GM23248 (cell line): ENCODE results near the gene NRIP3.

Source experiments
- EZH2 ChIP-seq: fragments of 200-600 bp; sonication (generic); IDR thresholded peaks from 2 replicates; pipeline ENCODE4 v1.6.1; 2018; ENCODE audit warnings: antibody characterized with exemption, mild to moderate bottlenecking; ENCODE audit not compliant: insufficient read depth, poor library complexity, severe bottlenecking
- EZH2phosphoT487 ChIP-seq: fragments of 200-600 bp; sonication (generic); IDR thresholded peaks from 2 replicates; pipeline ENCODE4 v1.6.1; 2018; ENCODE audit warnings: antibody characterized with exemption, moderate library complexity, mild to moderate bottlenecking, low read depth; ENCODE audit not compliant: insufficient read depth

DNA sequence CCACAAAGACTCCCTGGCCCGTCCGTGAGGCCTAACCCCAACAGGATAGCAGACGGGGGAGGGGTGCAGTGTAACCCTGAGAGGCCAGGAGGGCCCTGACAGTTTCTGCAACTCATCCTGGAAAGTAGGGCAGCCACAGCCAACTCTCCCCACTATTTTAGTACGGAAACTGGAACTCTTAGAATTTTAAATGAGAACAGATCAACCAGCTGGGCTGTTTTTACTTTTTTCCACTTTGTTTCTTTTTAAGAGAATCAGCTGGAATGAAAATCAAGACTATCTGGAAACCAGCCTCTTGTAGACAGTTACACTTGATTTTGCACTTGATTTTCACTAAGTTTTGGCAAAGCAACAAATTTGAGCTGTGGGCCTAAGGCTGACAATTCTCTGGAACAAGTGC is 42.7 kb upstream of the NRIP3 start:
- TF ChIP-seq EZH2phosphoT487 (no peak), EZH2 (no peak)
